ENCODE measurements around the gene RABL3. TPM values are rescaled to one million over a fixed set of nuclear protein-coding genes. Genes with fewer than 3 reads are reported as not detected.

The RABL3 gene
- total RNA-seq, 2 donors from 2014 or later = 29.7 to 32.0 TPM

- TF ChIP-seq CTCF (IDR thresholded peaks at IDR 0.05) = no peak
- ATAC-seq (ENCODE audit: insufficient number of reproducible peaks, low FRiP score, low read depth) (no peak), DNase-seq (ENCODE audit: low spot score) (no peak)
- Histone ChIP-seq H3K27me3 (replicated peaks; ENCODE audit: insufficient read depth) (no peaks in the 10 kb centered on the region), H3K4me3 (no peak overlapping the region), H3K4me1 (ENCODE audit: control insufficient read depth in 1 of 2, low read depth in 2 of 2) (peaks cover 0 to 6% of the 10 kb centered on the region in 2 donors), H3K36me3 (no peaks in the 10 kb centered on the region), H3K27ac (no peak overlapping the region), H3K9me3 (no peaks in the 10 kb centered on the region)
Measured at GRCh38 chr3:120683671-120684301, 58.5 kb downstream of the RABL3 start.

DNA sequence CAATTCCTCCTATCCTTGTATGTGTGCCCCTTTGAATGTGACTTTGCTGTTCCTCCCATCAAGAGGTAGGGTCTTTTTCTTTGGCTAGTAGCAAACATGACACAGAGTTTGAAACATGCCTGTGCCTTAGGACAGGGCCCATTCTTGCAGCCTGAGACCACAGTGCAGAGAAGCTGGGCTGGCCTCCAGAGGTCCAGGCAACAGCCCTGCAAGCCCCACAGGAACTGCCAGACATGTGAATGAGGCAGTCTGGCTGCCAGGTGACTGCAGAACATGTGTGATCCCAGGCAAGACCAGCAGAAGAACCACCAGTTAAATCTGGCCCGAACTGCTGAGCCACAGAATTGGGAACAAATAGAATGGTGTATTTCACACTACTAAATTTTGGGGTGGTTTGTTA lies 59.1 kb downstream of the RABL3 start:
- no peaks in the 10 kb centered on the region for H3K27me3 ChIP-seq (replicated peaks; ENCODE audit: insufficient read depth)
- no peak overlapping the region for H3K4me3 ChIP-seq
- peaks cover 0 to 8% of the 10 kb centered on the region in 2 donors for H3K4me1 ChIP-seq (ENCODE audit: control insufficient read depth in 1 of 2, low read depth in 2 of 2)
- no peak for DNase-seq (ENCODE audit: low spot score)
- no peak for TF ChIP-seq CTCF (IDR thresholded peaks at IDR 0.05)
- H3K9me3 ChIP-seq = no peaks in the 10 kb centered on the region
- no peak overlapping the region for H3K27ac ChIP-seq
- no peaks in the 10 kb centered on the region for H3K36me3 ChIP-seq
- ATAC-seq (ENCODE audit: insufficient number of reproducible peaks, low FRiP score, low read depth) = no peak

GRCh38 chr3:120682095-120682681 lies 60.1 kb downstream of the RABL3 start, which contains the start of gene HGD:
Gene HGD, minus strand, starts transcription at chr3:120682239. Its CDS starts 128 bp downstream, at chr3:120682111.
- Histone ChIP-seq H3K36me3 (no peaks in the 10 kb centered on the region), H3K4me1 (ENCODE audit: control insufficient read depth in 1 of 2, low read depth in 2 of 2) (peaks cover 0 to 14% of the 10 kb centered on the region in 2 donors), H3K27ac (no peak within 1 kb of the TSS), H3K4me3 (no peak within 1 kb of the TSS), H3K9me3 (no peaks in the 10 kb centered on the region), H3K27me3 (replicated peaks; ENCODE audit: insufficient read depth) (no peaks in the 10 kb centered on the region)
- ATAC-seq (ENCODE audit: insufficient number of reproducible peaks, low FRiP score, low read depth) = no peak
- TF ChIP-seq CTCF (IDR thresholded peaks at IDR 0.05) = no peak
- DNase-seq (ENCODE audit: low spot score) = no peak

DNA sequence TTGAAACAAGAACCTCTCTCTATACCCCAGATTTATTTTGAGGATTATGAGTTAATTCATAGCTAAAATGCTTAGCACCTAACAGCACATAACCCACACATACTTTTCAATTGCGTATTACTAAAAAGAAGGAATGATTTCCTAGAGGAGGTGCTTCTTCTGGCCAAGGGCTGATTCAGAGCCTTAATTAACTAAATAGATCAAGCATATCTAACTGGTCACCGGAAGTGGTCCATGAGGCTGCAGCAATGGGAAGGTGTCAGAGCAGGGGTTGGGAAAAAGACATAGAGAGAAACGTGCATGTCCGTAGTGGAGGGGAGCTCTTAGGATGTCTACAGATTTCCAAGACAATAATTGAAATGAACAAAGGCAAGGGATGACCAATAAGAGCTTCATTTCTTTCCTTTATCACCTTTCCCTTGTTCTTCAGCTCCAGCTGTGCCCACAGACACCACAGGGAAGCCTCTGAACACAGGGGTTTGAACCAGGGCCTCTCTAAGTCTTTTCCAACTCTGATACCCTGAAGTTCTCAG lies 60.7 kb downstream of the RABL3 start:
- H3K27ac ChIP-seq = no peak overlapping the region
- peaks cover 0 to 14% of the 10 kb centered on the region in 2 donors for H3K4me1 ChIP-seq (ENCODE audit: control insufficient read depth in 1 of 2, low read depth in 2 of 2)
- no peak overlapping the region for H3K4me3 ChIP-seq

More for the DNA sequence above, 60.7 kb downstream of the RABL3 start:
- no peaks in the 10 kb centered on the region for H3K36me3 ChIP-seq
- TF ChIP-seq CTCF (IDR thresholded peaks at IDR 0.05) = no peak
- DNase-seq (ENCODE audit: low spot score) = no peak
- no peaks in the 10 kb centered on the region for H3K27me3 ChIP-seq (replicated peaks; ENCODE audit: insufficient read depth)
- no peaks in the 10 kb centered on the region for H3K9me3 ChIP-seq
- no peak for ATAC-seq (ENCODE audit: insufficient number of reproducible peaks, low FRiP score, low read depth)
